ENCODE measurements around the gene TBCD. TPM values are rescaled to one million over a fixed set of nuclear protein-coding genes. Genes with fewer than 3 reads are reported as not detected.
"Not testable (repeated sequence)": the region's sequence is repeated elsewhere in the genome, so short reads cannot be mapped to it uniquely, and the experiment has no call there.

TBCD gene
- polyA plus RNA-seq, 3 donors = 54.0 to 58.6 (median 58.1) TPM

DNA sequence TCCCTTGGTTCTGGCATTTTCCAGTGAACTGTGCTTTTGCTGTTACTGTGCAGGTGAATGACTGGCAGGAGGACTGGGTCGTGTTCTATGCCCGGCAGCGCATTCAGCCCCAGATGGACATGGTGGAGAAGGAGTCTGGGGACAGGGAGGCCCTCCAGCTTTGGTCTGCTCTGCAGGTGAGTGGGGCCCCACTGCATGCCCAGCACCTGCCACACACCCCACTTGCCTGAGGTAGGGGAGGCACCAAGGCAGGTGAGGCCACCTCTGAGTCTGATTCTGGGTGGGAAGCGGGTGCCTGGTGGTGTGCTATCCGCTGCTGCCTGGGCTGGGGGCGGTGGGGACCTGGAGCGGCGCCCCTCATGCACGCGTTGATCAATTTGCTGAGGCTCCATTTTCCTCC, 25.4 kb upstream of the TBCD start:
- no peak for DNase-seq (ENCODE audit: low read depth in 3 of 3, low spot score in 2 of 3)

DNA sequence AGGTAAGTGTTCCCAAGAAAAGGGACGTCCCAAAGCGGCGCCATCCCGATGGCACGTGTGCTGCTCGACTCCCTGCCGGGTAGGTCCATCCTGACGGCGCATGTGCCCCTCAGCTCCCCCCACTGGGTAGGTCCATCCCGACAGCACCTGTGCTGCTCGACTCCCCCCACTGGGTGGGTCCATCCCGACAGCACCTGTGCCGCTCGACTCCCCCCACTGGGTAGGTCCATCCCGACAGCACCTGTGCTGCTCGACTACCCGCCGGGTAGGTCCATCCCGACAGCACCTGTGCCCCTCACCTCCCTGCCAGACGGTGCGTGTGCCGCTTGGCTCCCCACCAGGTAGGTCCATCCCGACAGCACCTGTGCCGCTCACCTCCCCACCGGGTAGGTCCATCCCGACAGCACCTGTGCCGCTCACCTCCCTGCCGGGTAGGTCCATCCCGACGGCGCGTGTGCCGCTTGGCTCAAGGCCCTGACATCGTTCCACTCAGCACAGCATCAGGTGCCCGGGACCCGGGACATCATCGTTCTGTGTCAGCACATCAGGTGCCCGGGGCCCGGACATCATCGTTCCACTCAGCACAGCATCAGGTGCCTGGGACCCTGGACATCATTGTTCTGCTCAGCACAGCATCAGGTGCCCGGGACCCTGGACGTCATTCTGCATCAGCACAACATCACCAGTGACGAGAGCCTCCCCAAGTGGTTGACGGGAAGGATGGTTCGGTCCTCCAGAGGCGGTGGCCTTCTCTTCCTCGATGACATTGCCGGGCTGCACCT, 22.2 kb upstream of the TBCD start:
- no peak for DNase-seq (ENCODE audit: low read depth in 3 of 3, low spot score in 2 of 3)

DNA sequence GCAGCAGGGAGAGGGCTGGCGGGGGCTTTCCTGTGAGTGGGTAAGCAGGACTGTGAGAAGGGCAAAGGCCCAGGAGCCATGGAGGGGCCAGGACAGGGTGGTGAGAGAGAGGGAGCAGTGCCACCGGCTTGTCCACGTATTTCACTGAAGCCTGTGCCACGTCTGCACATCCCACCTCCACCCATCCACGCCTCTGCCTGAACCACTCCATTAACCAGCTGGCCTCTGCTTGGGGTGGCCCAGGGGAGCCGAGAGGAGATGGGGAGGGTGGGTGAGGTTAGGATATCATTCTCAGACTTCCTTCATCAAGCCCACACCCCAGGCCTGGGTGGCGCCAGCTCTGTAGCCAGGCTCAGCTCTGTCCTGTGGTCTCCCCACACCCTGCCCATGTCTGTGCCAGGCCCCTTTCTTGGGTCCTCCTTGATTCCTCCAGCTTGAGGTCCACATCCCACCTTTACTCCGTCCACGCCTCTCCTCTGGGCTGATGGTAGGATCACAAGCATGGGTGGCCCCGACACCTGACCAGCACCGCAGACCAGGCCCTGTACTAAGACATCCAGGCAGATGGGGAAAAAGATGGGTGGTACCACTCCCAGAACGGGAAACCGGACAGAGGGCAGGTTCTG, 19.6 kb upstream of the TBCD start:
- DNase-seq (ENCODE audit: low read depth in 3 of 3, low spot score in 2 of 3) = no peak

GRCh38 chr17:82734987-82735866, 16.6 kb upstream of the TBCD start, which contains the start of gene FN3K:
FN3K (plus strand) TSS chr17:82735615; CDS start chr17:82735637, 22 bp downstream.
- no peak for DNase-seq (ENCODE audit: low read depth in 3 of 3, low spot score in 2 of 3)

- no peak for DNase-seq (ENCODE audit: low read depth in 3 of 3, low spot score in 2 of 3)
Observed at GRCh38 chr17:82736511-82737185, 15.2 kb upstream of the TBCD start.

DNA sequence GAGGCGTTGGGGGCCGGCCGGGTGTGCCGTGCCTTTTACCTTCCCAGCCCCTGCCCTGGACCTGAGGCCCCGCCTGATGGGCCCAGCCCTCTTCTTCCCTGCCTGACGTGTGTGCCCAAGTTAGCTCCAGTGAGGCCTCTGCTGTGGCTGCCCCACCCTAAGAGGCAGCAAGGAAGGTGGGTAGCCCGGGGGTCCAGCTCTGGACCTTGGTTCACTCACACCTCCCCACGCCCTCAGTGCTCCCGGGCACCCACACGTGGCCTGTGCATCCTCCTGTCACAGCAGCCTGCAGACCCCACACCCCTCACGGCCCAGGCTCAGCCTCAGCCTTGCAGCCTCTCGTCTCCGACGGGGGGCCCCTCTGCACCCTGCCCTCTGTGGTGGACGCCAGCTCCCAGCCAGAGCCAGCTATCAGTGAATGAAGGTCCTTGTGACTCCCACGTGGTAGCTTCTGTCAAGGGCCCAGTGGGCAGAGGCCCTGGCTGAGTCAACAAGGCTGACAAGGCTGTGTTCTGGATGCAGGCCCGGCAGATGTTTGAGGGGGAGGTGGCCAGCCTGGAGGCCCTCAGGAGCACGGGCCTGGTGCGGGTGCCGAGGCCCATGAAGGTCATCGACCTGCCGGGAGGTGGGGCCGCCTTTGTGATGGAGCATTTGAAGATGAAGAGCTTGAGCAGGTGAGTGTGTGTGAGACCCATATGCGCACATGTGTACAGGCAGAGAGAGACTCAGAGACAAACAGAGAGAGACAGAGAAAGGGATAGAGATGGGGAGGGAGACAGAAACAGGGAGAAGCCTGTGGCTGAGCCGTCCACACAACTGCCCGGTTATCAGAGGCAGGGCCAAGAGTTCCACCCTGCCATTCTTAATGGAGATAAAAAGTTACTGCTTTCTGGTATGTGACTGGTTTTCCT, 13.6 kb upstream of the TBCD start:
- DNase-seq (ENCODE audit: low read depth in 3 of 3, low spot score in 2 of 3) = no peak

DNA sequence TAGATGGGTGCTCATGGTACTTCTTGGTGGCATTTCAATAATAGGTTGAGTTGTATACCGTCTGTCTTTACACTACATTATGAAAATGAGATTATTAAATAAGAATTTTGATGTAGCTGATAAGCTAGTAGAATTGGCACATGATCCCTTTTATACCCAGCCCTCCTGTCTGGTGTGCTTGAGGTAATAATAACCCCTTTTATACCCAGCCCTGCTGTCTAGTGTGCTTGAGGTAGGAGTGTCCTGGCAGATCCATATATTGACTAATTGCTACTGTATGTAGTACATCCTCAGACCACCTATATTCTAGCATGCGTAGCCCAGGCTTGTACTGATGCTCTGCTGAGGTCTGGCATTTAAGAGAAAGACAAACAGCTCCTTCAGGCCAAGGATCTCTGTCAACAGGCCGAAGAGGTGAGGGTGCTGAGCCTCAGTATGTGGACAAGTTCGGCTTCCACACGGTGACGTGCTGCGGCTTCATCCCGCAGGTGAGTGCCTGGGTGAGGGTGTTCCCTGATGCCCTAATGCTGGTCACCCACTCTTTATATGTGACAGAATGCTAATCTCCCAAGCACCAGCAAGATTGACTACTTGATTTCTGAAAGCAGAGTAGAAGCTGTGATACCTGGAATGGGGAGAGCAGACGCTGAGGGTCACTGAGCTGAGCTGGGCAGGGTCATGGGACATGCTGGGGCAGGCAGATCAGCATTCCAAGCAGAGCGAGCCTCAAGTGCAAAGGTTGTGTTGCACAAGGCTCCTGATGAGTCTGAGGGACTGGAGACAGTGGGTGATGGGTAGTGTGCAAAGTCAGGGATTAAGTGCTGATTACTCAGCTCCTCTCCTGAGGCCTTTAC, 10.7 kb upstream of the TBCD start:
- DNase-seq (ENCODE audit: low read depth in 3 of 3, low spot score in 2 of 3) = no peak

GRCh38 chr17:82743344-82744219, 8.3 kb upstream of the TBCD start:
- DNase-seq (ENCODE audit: low read depth in 3 of 3, low spot score in 2 of 3) = no peak

DNA sequence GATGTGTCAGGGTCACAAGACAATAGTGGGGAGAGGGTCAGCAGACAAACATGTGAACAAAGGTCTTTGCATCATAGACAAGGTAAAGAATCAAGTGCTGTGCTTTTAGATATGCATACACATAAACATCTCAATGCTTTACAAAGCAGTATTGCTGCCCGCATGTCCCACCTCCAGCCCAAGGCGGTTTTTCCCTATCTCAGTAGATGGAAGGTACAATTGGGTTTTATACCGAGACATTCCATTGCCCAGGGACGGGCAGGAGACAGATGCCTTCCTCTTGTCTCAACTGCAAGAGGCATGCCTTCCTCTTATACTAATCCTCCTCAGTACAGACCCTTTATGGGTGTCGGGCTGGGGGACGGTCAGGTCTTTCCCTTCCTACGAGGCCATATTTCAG, 7.1 kb upstream of the TBCD start:
- DNase-seq (ENCODE audit: low read depth in 3 of 3, low spot score in 2 of 3) = not testable (repeated sequence)

DNA sequence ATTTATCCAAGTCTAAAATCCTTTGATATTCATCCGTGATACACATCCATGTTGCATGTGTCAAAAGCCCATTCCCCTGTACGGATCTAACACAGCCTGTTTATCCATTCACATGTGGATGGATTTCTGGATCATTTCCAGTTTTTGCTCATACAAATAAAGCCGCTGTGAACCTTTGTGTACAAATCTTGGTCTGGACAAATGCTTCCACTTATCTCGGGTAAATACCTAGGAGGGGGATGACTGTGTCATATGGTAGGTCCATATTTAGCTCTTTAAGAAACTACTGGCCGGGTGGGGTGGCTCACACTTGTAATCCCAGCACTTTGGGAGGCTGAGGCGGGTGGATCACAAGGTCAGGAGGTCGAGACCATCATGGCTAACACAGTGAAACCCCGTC, 6.3 kb upstream of the TBCD start:
- no peak for DNase-seq (ENCODE audit: low read depth in 3 of 3, low spot score in 2 of 3)

- DNase-seq (ENCODE audit: low read depth in 3 of 3, low spot score in 2 of 3) = no peak
Observed at GRCh38 chr17:82748756-82749155, 3.1 kb upstream of the TBCD start.

DNA sequence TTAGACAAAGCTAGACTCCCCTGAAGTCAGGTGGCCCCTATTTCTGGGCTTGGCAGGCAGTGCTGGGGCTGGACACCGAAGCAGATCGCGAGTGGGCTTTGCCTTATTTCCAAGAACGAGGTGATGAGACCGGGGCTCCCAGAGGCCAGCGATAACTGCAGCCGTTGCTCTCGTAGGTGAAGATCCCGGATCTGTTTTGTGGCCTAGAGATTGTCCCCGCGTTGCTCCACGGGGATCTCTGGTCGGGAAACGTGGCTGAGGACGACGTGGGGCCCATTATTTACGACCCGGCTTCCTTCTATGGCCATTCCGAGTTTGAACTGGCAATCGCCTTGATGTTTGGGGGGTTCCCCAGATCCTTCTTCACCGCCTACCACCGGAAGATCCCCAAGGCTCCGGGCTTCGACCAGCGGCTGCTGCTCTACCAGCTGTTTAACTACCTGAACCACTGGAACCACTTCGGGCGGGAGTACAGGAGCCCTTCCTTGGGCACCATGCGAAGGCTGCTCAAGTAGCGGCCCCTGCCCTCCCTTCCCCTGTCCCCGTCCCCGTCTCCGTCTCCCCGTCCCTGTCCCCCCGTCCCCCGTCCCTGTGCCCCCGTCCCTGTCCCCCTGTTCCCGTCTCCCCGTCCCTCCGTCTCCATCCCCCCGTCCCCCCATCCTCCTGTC, 1.5 kb upstream of the TBCD start:
- DNase-seq (ENCODE audit: low read depth in 3 of 3, low spot score in 2 of 3) = no peak

GRCh38 chr17:82751171-82751570, 694 bp upstream of the TBCD start:
- no peak for DNase-seq (ENCODE audit: low read depth in 3 of 3, low spot score in 2 of 3)

GRCh38 chr17:82752371-82753200, 721 bp downstream of the TBCD start:
- DNase-seq (ENCODE audit: low read depth in 3 of 3, low spot score in 2 of 3) = no peak

DNA sequence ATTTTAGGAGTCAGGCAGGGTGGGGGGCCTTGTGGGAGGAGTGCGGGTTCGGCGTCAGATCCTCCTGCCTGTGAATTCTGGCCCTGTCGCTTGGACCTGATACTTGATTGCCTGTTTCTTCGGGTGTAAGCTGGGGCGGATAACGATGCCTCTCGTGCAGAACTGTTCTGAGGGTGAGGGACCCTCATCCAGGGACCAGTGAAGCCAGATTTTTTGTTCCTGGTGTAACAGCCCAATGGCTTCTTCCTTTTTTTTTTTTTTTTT, 1.3 kb downstream of the TBCD start:
- DNase-seq (ENCODE audit: low read depth in 3 of 3, low spot score in 2 of 3) = no peak

- DNase-seq (ENCODE audit: low read depth in 3 of 3, low spot score in 2 of 3) = no peak
Observed at GRCh38 chr17:82754297-82755208, 2.7 kb downstream of the TBCD start.

All from right renal cortex interstitium (tissue), 3 donors.